ENCODE measurements around the gene GSC2. TPM values are rescaled to one million over a fixed set of nuclear protein-coding genes. Genes with fewer than 3 reads are reported as not detected.

The GSC2 gene
- total RNA-seq, 1 donor from 2014 or later: not detected

DNA sequence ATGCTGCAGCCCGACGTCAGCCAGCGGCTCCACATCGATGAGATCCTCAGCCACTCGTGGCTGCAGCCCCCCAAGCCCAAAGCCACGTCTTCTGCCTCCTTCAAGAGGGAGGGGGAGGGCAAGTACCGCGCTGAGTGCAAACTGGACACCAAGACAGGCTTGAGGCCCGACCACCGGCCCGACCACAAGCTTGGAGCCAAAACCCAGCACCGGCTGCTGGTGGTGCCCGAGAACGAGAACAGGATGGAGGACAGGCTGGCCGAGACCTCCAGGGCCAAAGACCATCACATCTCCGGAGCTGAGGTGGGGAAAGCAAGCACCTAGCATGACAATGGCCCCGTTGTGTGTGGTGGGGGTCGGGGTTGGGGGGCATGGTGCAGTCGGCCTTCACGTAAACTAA is 17.9 kb downstream of the GSC2 start:
- H3K9me3 Mint-ChIP-seq (ENCODE audit: low read depth): no peaks in the 10 kb centered on the region
- H3K27me3 Mint-ChIP-seq: no peaks in the 10 kb centered on the region
- TF ChIP-seq, protein P1, sequence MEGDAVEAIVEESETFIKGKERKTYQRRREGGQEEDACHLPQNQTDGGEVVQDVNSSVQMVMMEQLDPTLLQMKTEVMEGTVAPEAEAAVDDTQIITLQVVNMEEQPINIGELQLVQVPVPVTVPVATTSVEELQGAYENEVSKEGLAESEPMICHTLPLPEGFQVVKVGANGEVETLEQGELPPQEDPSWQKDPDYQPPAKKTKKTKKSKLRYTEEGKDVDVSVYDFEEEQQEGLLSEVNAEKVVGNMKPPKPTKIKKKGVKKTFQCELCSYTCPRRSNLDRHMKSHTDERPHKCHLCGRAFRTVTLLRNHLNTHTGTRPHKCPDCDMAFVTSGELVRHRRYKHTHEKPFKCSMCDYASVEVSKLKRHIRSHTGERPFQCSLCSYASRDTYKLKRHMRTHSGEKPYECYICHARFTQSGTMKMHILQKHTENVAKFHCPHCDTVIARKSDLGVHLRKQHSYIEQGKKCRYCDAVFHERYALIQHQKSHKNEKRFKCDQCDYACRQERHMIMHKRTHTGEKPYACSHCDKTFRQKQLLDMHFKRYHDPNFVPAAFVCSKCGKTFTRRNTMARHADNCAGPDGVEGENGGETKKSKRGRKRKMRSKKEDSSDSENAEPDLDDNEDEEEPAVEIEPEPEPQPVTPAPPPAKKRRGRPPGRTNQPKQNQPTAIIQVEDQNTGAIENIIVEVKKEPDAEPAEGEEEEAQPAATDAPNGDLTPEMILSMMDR (IDR thresholded peaks at IDR 0.05; ENCODE audit: unreplicated experiment): no peak
- H3K27ac Mint-ChIP-seq: no peak overlapping the region
- no peak overlapping the region for H3K4me3 Mint-ChIP-seq (ENCODE audit: low read depth)
- H3K36me3 Mint-ChIP-seq (ENCODE audit: insufficient read depth): peaks cover 7% of the 10 kb centered on the region
- DNase-seq (ENCODE audit: low spot score, unreplicated experiment): no peak
- H3K4me1 Mint-ChIP-seq (ENCODE audit: low read depth): no peaks in the 10 kb centered on the region

DNA sequence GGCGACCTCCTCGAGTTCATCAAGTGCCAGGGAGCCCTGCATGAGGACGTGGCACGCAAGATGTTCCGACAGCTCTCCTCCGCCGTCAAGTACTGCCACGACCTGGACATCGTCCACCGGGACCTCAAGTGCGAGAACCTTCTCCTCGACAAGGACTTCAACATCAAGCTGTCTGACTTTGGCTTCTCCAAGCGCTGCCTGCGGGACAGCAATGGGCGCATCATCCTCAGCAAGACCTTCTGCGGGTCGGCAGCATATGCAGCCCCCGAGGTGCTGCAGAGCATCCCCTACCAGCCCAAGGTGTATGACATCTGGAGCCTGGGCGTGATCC is 18.4 kb downstream of the GSC2 start:
- Mint-ChIP-seq H3K4me3 (ENCODE audit: low read depth) (no peak overlapping the region), H3K36me3 (ENCODE audit: insufficient read depth) (peaks cover 6% of the 10 kb centered on the region), H3K27ac (no peak overlapping the region), H3K9me3 (ENCODE audit: low read depth) (no peaks in the 10 kb centered on the region), H3K27me3 (no peaks in the 10 kb centered on the region), H3K4me1 (ENCODE audit: low read depth) (no peaks in the 10 kb centered on the region)
- TF ChIP-seq, protein P1 (IDR thresholded peaks at IDR 0.05; ENCODE audit: unreplicated experiment): no peak
- DNase-seq (ENCODE audit: low spot score, unreplicated experiment): no peak

DNA sequence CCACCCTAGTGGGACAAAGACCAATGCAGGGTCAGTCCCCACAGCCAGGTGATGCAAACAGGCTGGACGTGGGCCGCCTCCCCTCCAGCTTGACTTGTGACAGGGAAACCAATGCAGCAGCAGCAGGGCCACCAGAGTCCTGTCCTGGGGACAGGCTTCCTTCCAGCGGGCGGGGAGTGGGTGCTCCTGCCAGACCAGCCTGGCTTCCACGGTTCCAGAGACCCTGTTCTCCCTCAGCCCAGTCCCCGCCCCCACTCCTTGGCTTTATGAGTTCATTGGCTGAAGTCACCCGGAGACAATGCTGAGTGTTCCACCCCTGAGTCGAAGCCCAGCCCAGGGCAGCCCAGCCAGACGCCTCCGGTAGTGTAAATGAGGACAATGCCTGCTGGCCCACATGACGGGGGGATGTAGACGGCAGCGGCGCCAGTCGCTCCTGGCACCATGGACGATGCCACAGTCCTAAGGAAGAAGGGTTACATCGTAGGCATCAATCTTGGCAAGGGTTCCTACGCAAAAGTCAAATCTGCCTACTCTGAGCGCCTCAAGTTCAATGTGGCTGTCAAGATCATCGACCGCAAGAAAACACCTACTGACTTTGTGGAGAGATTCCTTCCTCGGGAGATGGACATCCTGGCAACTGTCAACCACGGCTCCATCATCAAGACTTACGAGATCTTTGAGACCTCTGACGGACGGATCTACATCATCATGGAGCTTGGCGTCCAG is 19.0 kb downstream of the GSC2 start, which contains the start of gene TSSK2:
Gene TSSK2 (plus strand): TSS at position 350 of the 726 bp plus-strand sequence. CDS start 92 bp downstream, at position 442.
- H3K36me3 Mint-ChIP-seq (ENCODE audit: insufficient read depth): peaks cover 2% of the 10 kb centered on the region
- H3K4me3 Mint-ChIP-seq (ENCODE audit: low read depth): no peak within 1 kb of the TSS
- no peak for DNase-seq (ENCODE audit: low spot score, unreplicated experiment)
- H3K27me3 Mint-ChIP-seq: no peaks in the 10 kb centered on the region
- H3K9me3 Mint-ChIP-seq (ENCODE audit: low read depth): no peaks in the 10 kb centered on the region
- H3K27ac Mint-ChIP-seq: no peak within 1 kb of the TSS
- no peaks in the 10 kb centered on the region for H3K4me1 Mint-ChIP-seq (ENCODE audit: low read depth)
- TF ChIP-seq, protein P1 (IDR thresholded peaks at IDR 0.05; ENCODE audit: unreplicated experiment): no peak

DNA sequence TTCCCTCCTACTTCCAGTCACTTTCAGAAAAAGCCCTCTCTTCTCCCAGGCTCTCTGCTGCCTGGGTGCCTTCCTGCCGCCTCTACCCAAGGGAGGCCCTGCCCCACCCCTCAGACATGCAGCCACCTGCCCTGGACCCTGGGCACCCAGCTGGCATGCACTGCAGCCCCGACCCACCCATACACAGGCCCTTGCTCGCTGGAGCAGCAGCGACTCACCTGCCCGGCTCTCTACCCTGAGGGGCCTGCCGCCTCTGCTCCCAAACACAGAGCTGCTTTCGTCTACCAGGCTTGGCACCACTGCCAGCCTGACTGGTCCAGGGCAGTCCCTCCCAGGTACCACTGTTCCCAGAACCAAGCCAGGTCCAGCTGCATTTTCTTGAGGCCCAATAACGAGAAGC is 20.2 kb downstream of the GSC2 start:
- H3K4me1 Mint-ChIP-seq (ENCODE audit: low read depth): no peaks in the 10 kb centered on the region
- DNase-seq (ENCODE audit: low spot score, unreplicated experiment): no peak
- H3K9me3 Mint-ChIP-seq (ENCODE audit: low read depth): no peaks in the 10 kb centered on the region
- TF ChIP-seq, protein P1 (IDR thresholded peaks at IDR 0.05; ENCODE audit: unreplicated experiment): no peak
- H3K27ac Mint-ChIP-seq: peak overlapping the region; percentile 2
- no peaks in the 10 kb centered on the region for H3K27me3 Mint-ChIP-seq
- H3K36me3 Mint-ChIP-seq (ENCODE audit: insufficient read depth): peaks cover 2% of the 10 kb centered on the region
- no peak overlapping the region for H3K4me3 Mint-ChIP-seq (ENCODE audit: low read depth)

DNA sequence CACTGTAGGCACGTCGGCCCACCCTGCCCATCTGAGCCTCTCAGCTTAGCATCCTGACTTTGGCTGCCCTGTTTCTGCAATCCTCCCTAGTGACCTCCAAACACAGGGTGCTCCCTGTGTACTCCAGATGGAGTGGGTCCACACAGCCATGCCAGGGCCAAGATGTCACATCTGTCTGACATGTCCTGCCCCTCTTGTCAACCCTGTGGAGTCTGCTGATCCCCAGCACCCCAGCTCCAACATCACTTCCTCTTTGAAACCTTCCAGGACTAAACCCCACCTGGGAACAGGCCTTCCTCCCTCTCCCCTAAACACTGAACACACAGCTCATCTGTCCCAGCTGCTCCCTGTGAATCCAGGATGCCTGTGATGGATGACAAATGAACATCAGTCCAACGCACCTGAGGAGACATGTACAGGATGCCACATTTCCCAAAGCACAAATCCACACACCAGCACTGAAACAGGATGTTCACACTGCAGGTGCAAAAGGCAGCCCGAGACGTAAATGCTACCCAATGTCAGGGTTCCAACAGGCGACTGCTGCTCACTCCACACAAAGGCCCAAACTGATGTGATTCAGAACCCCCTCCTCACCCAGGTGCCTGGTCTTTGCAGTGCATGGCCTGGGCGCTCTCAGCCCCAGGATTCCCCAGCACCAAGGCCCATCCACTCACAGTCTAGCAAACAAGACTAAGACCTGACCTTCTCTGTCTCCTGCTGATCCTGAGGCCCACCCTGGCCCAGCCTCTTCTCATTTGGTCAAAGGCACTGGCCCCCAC is 21.0 kb downstream of the GSC2 start:
- Mint-ChIP-seq H3K9me3 (ENCODE audit: low read depth) (no peaks in the 10 kb centered on the region), H3K36me3 (ENCODE audit: insufficient read depth) (peaks cover 2% of the 10 kb centered on the region), H3K27ac (no peak overlapping the region), H3K4me3 (ENCODE audit: low read depth) (no peak overlapping the region), H3K4me1 (ENCODE audit: low read depth) (no peaks in the 10 kb centered on the region), H3K27me3 (no peaks in the 10 kb centered on the region)
- no peak for DNase-seq (ENCODE audit: low spot score, unreplicated experiment)
- TF ChIP-seq, protein P1 (IDR thresholded peaks at IDR 0.05; ENCODE audit: unreplicated experiment): no peak

Data from progenitor cell of endocrine pancreas (in vitro differentiated cells).